Measurements from ENCODE around the gene IQGAP2.

GRCh38 chr5:76445830-76446229, 42.7 kb downstream of the IQGAP2 start:
- TF ChIP-seq EZH2 (IDR thresholded peaks at IDR 0.05), result no peak
- TF ChIP-seq POLR2AphosphoS5 (IDR thresholded peaks at IDR 0.05; ENCODE audit: borderline replicate concordance, low read depth, low read length), result no peak
